Liver (tissue), 3 donors: Measurements from ENCODE around the gene TDRD7.

Experiments used
- EGR1 ChIP-seq, 2 donors: IDR thresholded peaks; 2 replicates each; pipeline ENCODE4 v1.6.1; 2016 to 2018; ENCODE audit warnings: antibody characterized with exemption in 2 of 2, low read depth in 2 of 2
- HNF4A ChIP-seq, 2 donors: conservative IDR thresholded peaks; 2 replicates each; pipeline ENCODE4 v1.6.1; 2016; ENCODE audit warnings: antibody characterized with exemption in 2 of 2, mild to moderate bottlenecking in 2 of 2
- JUND ChIP-seq, 2 donors: IDR thresholded peaks; 2 replicates each; pipeline ENCODE4 v1.6.1; 2016; ENCODE audit warnings: antibody characterized with exemption in 2 of 2
- RXRA ChIP-seq, 2 donors: IDR thresholded peaks; 2 replicates each; pipeline ENCODE4 v1.6.1; 2017 to 2018; ENCODE audit warnings: antibody characterized with exemption in 2 of 2, mild to moderate bottlenecking in 1 of 2
- YY1 ChIP-seq: IDR thresholded peaks from 2 replicates; pipeline ENCODE4 v1.6.1; 2016; ENCODE audit warnings: antibody characterized with exemption, mild to moderate bottlenecking
- TF ChIP-seq, protein P1 (sequence below): fragments of 150-350 bp; IDR thresholded peaks from 2 replicates; pipeline ENCODE4 v1.5.1; 2017; ENCODE audit warnings: improper control_type of control experiment, low read depth, low read length; ENCODE audit not compliant: missing input control
- donor health status: healthy.
- donor health status: healthy.

DNA sequence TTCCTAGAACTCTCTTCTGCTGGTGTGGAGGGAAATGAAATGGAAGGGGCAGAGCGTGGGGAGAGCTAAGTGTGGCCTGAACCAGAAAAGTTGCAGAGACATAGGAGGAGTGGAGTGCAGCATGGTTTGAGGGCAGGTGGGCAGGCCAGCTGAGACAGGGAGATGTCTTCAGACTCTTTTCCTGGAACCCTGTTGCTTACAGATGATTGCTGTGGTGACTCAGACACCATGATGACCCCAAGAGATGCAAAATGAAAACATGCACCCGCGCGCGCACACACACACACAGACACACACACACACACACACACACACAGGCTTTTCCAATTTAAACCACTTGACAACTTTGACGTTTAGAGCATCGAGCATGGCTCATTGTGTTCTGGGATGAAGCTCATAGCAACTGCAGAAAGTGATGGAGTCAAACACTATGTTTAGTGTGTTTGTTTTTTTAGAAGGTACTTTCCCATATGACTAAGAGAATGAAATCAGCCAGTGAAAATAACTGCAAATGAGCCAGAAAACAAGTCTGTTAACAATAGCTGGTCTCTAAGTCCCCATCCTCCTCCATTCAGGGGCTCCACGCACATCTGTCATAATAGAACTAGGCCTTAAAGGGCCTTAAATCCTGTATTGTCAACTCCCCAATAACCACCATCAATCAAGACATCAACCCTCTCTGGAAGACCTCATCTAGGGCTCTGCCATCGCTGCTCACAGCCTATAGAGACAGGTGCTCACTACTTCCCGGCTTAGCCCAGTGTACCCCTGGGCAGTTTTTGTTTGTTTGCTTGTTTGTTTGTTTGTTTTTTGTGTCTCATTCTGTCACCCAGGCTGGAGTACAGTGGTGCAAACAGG, 99.1 kb downstream of the TDRD7 start:
- no peak for TF ChIP-seq HNF4A (conservative IDR thresholded peaks at IDR 0.05)
- no peak for TF ChIP-seq JUND (IDR thresholded peaks at IDR 0.05)
- TF ChIP-seq, protein P1, sequence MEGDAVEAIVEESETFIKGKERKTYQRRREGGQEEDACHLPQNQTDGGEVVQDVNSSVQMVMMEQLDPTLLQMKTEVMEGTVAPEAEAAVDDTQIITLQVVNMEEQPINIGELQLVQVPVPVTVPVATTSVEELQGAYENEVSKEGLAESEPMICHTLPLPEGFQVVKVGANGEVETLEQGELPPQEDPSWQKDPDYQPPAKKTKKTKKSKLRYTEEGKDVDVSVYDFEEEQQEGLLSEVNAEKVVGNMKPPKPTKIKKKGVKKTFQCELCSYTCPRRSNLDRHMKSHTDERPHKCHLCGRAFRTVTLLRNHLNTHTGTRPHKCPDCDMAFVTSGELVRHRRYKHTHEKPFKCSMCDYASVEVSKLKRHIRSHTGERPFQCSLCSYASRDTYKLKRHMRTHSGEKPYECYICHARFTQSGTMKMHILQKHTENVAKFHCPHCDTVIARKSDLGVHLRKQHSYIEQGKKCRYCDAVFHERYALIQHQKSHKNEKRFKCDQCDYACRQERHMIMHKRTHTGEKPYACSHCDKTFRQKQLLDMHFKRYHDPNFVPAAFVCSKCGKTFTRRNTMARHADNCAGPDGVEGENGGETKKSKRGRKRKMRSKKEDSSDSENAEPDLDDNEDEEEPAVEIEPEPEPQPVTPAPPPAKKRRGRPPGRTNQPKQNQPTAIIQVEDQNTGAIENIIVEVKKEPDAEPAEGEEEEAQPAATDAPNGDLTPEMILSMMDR, result no peak
- no peak for TF ChIP-seq RXRA (IDR thresholded peaks at IDR 0.05)
- no peak for TF ChIP-seq EGR1 (IDR thresholded peaks at IDR 0.05; ENCODE audit: low read depth in 2 of 2)
- TF ChIP-seq YY1, result no peak
